Middle frontal gyrus (tissue), 1 donor: Measurements from ENCODE around the gene CINP.
"Not testable (repeated sequence)": the region's sequence is repeated elsewhere in the genome, so short reads cannot be mapped to it uniquely, and the experiment has no call there.

Experiments used
- DNase-seq: peaks from one replicate; pipeline ENCODE4 v3.0.0-alpha.2; 2015; ENCODE audit warnings: low spot score; ENCODE audit errors: extremely low spot score

The CINP gene

GRCh38 chr14:102320671-102321455 is 41.8 kb downstream of the CINP start:
- DNase-seq, result no peak

DNA sequence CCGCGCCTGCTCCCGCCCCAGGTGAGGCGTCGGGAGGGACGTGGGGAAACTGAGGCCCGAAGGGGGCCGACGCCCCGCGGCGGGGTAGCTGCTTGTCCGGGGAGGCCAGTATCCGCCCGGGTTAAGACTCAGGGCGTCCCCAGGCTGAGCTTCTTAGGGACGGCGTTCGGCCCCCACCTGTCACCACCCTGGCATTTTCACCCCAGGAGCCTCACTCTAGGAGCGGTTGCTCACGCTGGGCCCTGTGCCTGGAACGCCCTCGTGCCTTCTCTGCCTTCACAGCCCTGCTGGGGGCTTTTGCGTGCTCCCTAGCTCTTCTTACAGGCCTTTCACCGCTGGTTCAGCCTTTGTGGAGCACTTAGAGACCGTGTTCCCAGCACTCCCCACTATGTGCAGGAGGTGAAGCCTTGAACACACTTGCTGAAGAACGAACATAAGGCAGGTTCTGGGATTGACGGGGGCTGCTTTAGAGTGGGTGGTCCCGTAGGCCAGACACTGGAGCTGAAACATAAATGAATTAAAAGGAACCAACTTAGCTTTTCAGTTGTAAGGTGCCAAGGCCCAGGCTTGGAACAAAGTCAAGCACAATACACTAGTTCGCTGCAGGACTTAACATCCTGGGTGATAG is 42.5 kb downstream of the CINP start:
- DNase-seq, result no peak

DNA sequence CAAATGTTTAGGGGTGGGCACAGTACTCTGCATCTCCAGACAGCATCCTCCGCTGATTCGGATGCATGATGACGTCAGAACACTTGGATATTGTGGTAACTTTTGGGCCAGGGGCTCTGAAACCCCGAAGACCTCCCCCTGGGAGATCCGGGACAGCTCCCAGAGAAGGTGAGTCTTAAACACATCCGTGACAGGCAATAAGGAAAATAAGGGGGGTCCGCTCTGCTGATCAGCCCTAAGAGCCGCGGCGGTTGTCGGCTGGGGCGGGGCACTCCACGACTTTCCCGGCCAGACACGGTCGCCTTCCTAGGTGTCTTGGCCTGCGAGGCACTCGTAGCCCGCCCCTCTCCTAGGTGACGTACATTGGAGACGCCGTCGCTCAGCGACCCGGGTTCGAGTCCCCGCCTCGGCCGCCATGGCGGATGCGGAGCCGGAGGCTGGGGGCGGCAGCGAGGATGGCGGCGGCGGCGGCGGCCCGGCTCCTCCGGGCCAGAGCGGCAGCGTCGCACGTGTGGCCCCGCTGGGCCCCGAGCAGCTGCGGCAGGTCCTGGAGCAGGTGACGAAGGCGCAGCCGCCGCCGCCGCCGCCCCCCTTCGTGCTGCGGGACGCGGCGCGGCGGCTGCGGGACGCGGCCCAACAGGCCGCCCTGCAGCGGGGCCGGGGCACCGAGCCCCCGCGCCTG is 43.2 kb downstream of the CINP start, which contains the start of gene ZNF839:
TSS of gene ZNF839 (plus strand) at position 396 of the 682 bp plus-strand sequence. CDS start at position 416, 20 bp downstream.
- DNase-seq, result peak; percentile 63

- DNase-seq, result no peak
These were observed 43.9 kb downstream of the CINP start for GRCh38 chr14:102318781-102319276.

DNA sequence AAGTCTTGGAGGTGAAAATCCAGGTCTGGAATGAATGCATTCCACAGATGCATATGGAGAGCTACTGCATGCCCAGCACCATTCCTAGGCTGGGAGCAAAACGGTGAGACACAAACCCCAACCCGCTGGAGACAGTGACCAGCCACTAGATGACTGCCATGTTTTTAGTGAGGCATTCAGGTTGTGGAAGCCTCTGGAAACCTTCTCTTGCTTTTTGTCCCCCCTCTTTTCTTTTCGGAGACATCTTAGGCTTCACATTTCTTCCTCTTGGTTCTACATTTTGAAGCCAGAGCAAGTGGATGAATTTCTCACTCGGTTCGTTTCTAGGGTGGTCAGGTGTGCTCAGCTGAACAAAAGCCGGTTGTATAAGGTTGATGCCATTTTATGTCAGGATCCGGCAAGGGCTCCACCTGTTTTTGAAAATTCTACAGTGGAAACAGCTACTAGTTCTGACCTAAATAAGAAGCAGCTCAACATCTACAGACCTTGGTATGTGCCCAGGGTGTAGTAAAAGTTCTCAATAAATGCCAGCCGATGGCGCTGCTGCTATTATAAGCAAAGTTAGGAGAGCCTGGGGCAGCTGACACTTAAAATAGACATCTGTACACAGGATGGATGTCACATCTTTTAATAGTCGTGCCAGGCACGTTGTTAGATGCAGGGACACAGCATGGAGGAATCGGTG is 45.0 kb downstream of the CINP start:
- DNase-seq, result peak; percentile 31

- peak; percentile 86 for DNase-seq
These were observed 45.7 kb downstream of the CINP start for GRCh38 chr14:102316743-102317563.

- no peak for DNase-seq
These were observed 46.4 kb downstream of the CINP start for GRCh38 chr14:102316338-102316742.

- no peak for DNase-seq
These were observed 47.6 kb downstream of the CINP start for GRCh38 chr14:102315121-102315520.

GRCh38 chr14:102314242-102315011 is 48.3 kb downstream of the CINP start:
- peak; percentile 69 for DNase-seq

DNA sequence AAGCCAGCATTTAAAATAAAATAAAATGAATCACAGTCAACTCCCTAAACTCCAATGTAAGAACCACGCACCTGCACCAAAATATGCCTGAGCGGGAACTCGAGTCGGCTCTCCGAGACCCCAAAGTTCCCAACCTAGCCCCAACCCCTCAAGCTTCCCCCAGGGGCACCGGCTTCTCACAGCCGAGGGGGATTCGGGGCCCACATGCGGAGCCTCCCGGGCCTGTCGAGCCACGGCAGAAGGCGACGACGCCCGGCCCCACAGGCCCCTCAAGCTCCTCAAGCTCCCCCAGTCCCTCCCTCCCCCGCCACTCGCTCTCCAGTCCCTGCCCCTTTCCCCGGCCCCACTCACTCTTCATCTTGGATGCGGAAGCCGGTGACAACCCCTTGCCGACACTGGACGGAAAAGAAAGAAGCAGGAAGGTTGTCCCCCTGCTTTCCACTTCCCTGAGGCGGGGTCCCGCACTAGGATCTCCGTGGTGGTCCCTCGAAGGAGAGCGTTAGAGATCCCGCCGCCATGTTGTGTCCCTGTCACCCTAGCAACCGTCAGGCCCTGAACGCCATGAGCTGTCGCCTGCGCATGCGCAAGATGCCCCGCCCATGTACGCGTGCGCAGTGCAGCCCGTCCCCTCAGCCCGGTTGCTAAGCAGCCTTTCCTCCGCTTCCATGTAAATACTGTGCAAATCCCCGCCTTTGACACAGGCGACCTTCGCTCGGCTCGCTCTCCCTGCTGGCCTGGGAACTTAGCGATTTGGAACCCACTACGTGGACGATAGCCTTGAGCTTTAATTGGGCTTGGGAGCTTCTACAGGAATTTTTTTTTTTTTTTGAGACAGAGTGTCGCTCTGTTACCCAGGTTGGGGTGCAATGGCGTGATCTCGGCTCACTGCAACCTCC is 57.8 kb downstream of the CINP start, which contains the start of gene MOK:
TSS of gene MOK (minus strand) at position 554 of the 896 bp plus-strand sequence. CDS start at position 358, 196 bp downstream.
- DNase-seq, result peak; percentile 96

GRCh38 chr14:102303664-102304063 is 59.0 kb downstream of the CINP start:
- DNase-seq, result no peak

- DNase-seq, result not testable (repeated sequence)
These were observed 64.2 kb downstream of the CINP start for GRCh38 chr14:102298303-102299070.
